ENCODE data around the gene VWA3A.
"Not testable (repeated sequence)": the region's sequence is repeated elsewhere in the genome, so short reads cannot be mapped to it uniquely, and the experiment has no call there.

The VWA3A gene

GRCh38 chr16:22089910-22090309 is 2.4 kb upstream of the VWA3A start:
- no peak for DNase-seq (ENCODE audit: low read depth)

GRCh38 chr16:22091721-22092120 is 620 bp upstream of the VWA3A start:
- no peak for DNase-seq (ENCODE audit: low read depth)

- no peak for DNase-seq (ENCODE audit: low read depth)
Observed at GRCh38 chr16:22093331-22093730, 990 bp downstream of the VWA3A start.

GRCh38 chr16:22093996-22094395 is 1.7 kb downstream of the VWA3A start:
- no peak for DNase-seq (ENCODE audit: low read depth)

GRCh38 chr16:22098405-22099255 is 6.3 kb downstream of the VWA3A start:
- DNase-seq (ENCODE audit: low read depth) = peak; percentile 2

GRCh38 chr16:22099256-22099975 is 7.1 kb downstream of the VWA3A start:
- DNase-seq (ENCODE audit: low read depth) = no peak

- DNase-seq (ENCODE audit: low read depth) = no peak
Observed at GRCh38 chr16:22103441-22103840, 11.1 kb downstream of the VWA3A start.

GRCh38 chr16:22109258-22109898 is 17.0 kb downstream of the VWA3A start:
- no peak for DNase-seq (ENCODE audit: low read depth)

- DNase-seq (ENCODE audit: low read depth) = not testable (repeated sequence)
Observed at GRCh38 chr16:22111629-22112028, 19.3 kb downstream of the VWA3A start.

GRCh38 chr16:22116095-22116700 is 23.9 kb downstream of the VWA3A start:
- DNase-seq (ENCODE audit: low read depth) = no peak

- no peak for DNase-seq (ENCODE audit: low read depth)
Observed at GRCh38 chr16:22117609-22118008, 25.3 kb downstream of the VWA3A start.

- DNase-seq (ENCODE audit: low read depth) = no peak
Observed at GRCh38 chr16:22120440-22120839, 28.1 kb downstream of the VWA3A start.

GRCh38 chr16:22122239-22122638 is 29.9 kb downstream of the VWA3A start:
- no peak for DNase-seq (ENCODE audit: low read depth)

GRCh38 chr16:22123146-22123545 is 30.8 kb downstream of the VWA3A start:
- no peak for DNase-seq (ENCODE audit: low read depth)

GRCh38 chr16:22123759-22124490 is 31.6 kb downstream of the VWA3A start:
- DNase-seq (ENCODE audit: low read depth) = no peak

- no peak for DNase-seq (ENCODE audit: low read depth)
Observed at GRCh38 chr16:22124583-22125284, 32.4 kb downstream of the VWA3A start.

GRCh38 chr16:22126037-22126558 is 33.8 kb downstream of the VWA3A start:
- no peak for DNase-seq (ENCODE audit: low read depth)

GRCh38 chr16:22128537-22128936 is 36.2 kb downstream of the VWA3A start:
- not testable (repeated sequence) for DNase-seq (ENCODE audit: low read depth)

- no peak for DNase-seq (ENCODE audit: low read depth)
Observed at GRCh38 chr16:22130528-22130927, 38.2 kb downstream of the VWA3A start.

- DNase-seq (ENCODE audit: low read depth) = no peak
Observed at GRCh38 chr16:22132801-22133200, 40.5 kb downstream of the VWA3A start.

GRCh38 chr16:22138482-22138881 is 46.1 kb downstream of the VWA3A start:
- no peak for DNase-seq (ENCODE audit: low read depth)

Measured in stimulated activated CD4-positive, alpha-beta T cell treated with anti-CD3 and anti-CD28 coated beads, Interleukin-2, amount 100 ng/mL, for 4 hours (primary cell).